Kidney (tissue), 14 donors: ENCODE results near the gene AMPD3. TPM values are rescaled to one million over a fixed set of nuclear protein-coding genes. Genes with fewer than 3 reads are reported as not detected.

Experiments
- DNase-seq, 5 donors: peaks; one replicate each; pipeline ENCODE4 v3.0.0-alpha.2; 2013 to 2020
- FAIRE-seq: peaks from 2 replicates; lab custom pipeline; 2012; peaks lifted over from hg19 to GRCh38; lab: Jason Lieb, UNC
- H3K27ac ChIP-seq, 2 donors: one replicate each; pipeline ENCODE4 v1.7.0; 2013; ENCODE audit warnings: low read depth in 2 of 2, low read length in 2 of 2, inconsistent platforms in 1 of 2
- H3K27me3 ChIP-seq: one replicate; pipeline ENCODE4 v1.7.1; 2013; ENCODE audit warnings: low read length, inconsistent platforms; ENCODE audit not compliant: control insufficient read depth, insufficient read depth
- H3K36me3 ChIP-seq, 3 donors: one replicate each; pipeline versions ENCODE4 v1.7.0 to v1.7.1; 2013; ENCODE audit warnings: low read length in 3 of 3, control low read depth in 1 of 3, inconsistent platforms in 1 of 3; ENCODE audit not compliant: insufficient read depth in 3 of 3, control insufficient read depth in 2 of 3
- H3K4me1 ChIP-seq, 3 donors: one replicate each; pipeline versions ENCODE4 v1.7.0 to v1.7.1; 2013; ENCODE audit warnings: low read length in 3 of 3, inconsistent platforms in 1 of 3, low read depth in 1 of 3; ENCODE audit not compliant: control insufficient read depth in 2 of 3, insufficient read depth in 2 of 3
- H3K4me3 ChIP-seq, 3 donors: one replicate each; pipeline versions ENCODE4 v1.7.0 to v1.8.1; 2013; ENCODE audit warnings: low read length in 3 of 3, control low read depth in 1 of 3, inconsistent platforms in 1 of 3
- H3K9ac ChIP-seq, 3 donors: one replicate each; pipeline versions ENCODE4 v1.7.0 to v1.7.1; 2013; ENCODE audit warnings: low read length in 3 of 3, control low read depth in 1 of 3, inconsistent platforms in 1 of 3
- H3K9me3 ChIP-seq, 3 donors: one replicate each; pipeline versions ENCODE4 v1.7.0 to v1.7.1; 2013; ENCODE audit warnings: low read length in 3 of 3, control low read depth in 1 of 3, inconsistent platforms in 1 of 3; ENCODE audit not compliant: control insufficient read depth in 2 of 3, insufficient read depth in 1 of 3
- CTCF ChIP-seq: IDR thresholded peaks from 3 replicates; pipeline ENCODE4 v1.5.1; 2012; ENCODE audit warnings: mild to moderate bottlenecking, moderate library complexity, borderline replicate concordance; ENCODE audit not compliant: insufficient read depth; ENCODE audit errors: extremely low read depth
- intact Hi-C: fragments of 100-400 bp; cut with DNase I; formaldehyde crosslinking; loops from one replicate; pipeline ENCODE4 v1.11.1; 2022
- polyA plus RNA-seq: library from polyadenylated mRNA; stranded (reverse); fragments of 350-450 nt; fragmentation: Illumina TruSeq; extraction: RNeasy Lipid Tissue Mini Kit (QIAGEN cat#74804); gene quantifications from one replicate; pipeline ENCODE4 v1.2.3, GENCODE V29; 2014; ENCODE audit warnings: low read depth, low replicate concordance; ENCODE audit not compliant: insufficient read depth
- total RNA-seq: library from RNA; stranded (reverse); fragmentation: NEBNext Ultra II Directional; extraction: Animal tissue kit (Norgen Biotek cat#: 25700); gene quantifications from one replicate; pipeline ENCODE4 v1.2.1, GENCODE V29; 2021
- donor health status: control.
- donor health status: control.
- donor health status: control.
- donor health status: control.
- donor health status: control.
- donor health status: DM: yes; HTN: yes; CAD: no.
- donor health status: Normal renal cell carcinoma (clear cell type).

AMPD3 gene
- total and polyA plus RNA-seq, 2 donors from 2014 or later, result 8.4 to 16.5 TPM

DNA sequence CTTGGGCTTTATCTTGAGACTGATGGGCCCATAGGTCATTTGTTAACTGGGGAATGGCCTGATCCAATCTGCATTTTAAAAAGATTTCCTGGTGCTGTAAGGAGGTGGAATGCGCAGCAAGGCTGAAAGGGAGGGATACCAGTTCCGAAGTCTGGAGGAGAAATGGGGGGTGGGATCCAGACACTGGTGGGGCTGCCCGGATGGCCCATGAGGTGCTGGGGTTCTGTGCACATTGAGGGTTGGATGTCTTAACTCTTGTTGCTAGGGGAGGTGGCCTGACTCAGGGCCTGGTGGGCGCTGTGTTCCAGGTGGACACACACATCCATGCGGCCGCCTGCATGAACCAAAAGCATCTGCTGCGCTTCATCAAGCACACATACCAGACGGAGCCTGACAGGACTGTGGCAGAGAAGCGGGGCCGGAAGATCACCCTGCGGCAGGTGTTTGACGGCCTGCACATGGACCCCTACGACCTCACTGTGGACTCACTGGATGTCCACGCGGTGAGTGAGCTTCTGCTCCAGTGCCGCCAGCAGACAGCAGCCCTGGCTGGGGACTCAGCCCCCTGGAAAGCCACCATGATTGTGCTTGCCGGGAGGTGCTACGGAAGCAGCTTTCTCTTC, 38.1 kb downstream of the AMPD3 start:
- Histone ChIP-seq H3K4me1 (peaks cover 0 to 11% (median 9%) of the 10 kb centered on the region in 3 donors), H3K27me3 (no peaks in the 10 kb centered on the region), H3K9ac (no peak overlapping the region), H3K4me3 (no peak overlapping the region), H3K27ac (no peak overlapping the region), H3K36me3 (peaks cover 0 to 6% (median 5%) of the 10 kb centered on the region in 3 donors), H3K9me3 (no peaks in the 10 kb centered on the region)
- TF ChIP-seq CTCF, result no peak
- DNase-seq (peak in 4 of 5 donors; percentile 43 to 50 (median 48)), FAIRE-seq (no peak)
- intact Hi-C loops, result no loop called here

DNA sequence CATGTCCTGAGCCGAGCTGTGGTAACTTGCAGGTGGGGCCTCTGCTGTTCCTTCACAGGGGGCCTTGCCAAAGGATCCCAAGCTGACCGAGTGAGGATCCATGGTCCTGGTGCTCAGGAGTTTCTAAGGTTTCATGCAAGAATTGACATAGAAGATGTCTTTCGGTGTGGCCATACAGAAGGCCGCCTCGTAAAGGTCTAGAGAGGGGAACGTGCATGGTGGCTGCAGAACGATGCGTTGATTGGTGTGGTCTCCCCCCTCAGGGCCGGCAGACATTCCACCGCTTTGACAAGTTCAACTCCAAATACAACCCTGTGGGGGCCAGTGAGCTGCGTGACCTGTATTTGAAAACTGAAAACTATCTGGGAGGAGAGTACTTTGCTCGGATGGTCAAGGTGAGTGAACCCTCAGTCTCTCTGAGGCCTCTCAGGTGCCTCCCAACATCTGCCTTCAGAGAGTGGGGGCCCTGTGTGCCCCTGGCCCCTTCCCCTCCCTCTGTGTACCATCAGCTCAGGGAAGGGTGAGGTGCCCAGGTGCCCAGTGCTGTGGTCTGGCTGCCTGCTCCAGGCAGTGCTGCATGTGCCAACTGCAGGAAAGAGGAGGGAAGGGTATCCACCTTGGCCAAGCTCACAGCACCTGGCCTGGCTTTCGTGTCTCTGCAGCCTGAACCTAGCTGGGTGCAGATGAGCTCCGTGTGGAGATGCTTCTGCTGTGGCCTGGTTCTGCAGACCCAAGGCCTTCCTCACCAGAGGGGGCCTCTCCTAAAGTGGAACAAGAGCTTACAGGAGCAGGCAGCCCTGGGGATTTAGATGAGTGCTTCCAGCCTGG, 39.8 kb downstream of the AMPD3 start:
- no peaks in the 10 kb centered on the region for H3K9me3 ChIP-seq
- H3K36me3 ChIP-seq, result peaks cover 0 to 7% (median 6%) of the 10 kb centered on the region in 3 donors
- peak in 1 of 5 donors; percentile 4 for DNase-seq
- peaks cover 0 to 10% (median 9%) of the 10 kb centered on the region in 3 donors for H3K4me1 ChIP-seq
- H3K27ac ChIP-seq, result no peak overlapping the region
- no peak for TF ChIP-seq CTCF
- H3K9ac ChIP-seq, result no peak overlapping the region
- FAIRE-seq, result no peak
- intact Hi-C loops, result no loop called here
- no peak overlapping the region for H3K4me3 ChIP-seq
- no peaks in the 10 kb centered on the region for H3K27me3 ChIP-seq

DNA sequence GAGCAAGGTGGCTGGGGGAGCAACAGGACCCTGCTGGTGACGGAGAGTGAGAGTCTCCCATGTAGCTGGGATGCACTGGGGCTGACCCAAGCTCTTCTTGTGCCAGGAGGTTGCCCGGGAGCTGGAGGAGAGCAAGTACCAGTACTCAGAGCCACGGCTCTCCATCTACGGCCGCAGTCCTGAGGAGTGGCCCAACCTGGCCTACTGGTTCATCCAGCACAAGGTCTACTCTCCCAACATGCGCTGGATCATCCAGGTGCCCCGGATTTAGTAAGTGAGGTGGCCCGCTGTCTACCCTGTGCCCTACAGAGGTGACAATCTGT, 40.4 kb downstream of the AMPD3 start:
- intact Hi-C loops, result no loop called here
- DNase-seq (no peak), FAIRE-seq (no peak)
- Histone ChIP-seq H3K36me3 (peaks cover 0 to 12% (median 12%) of the 10 kb centered on the region in 3 donors), H3K9me3 (no peaks in the 10 kb centered on the region), H3K27me3 (no peaks in the 10 kb centered on the region), H3K4me3 (no peak overlapping the region), H3K4me1 (peaks cover 0 to 8% (median 6%) of the 10 kb centered on the region in 3 donors), H3K9ac (no peak overlapping the region), H3K27ac (no peak overlapping the region)
- TF ChIP-seq CTCF, result no peak
